HK-2 (cell line): ENCODE results near the gene ARTN.

Source experiments
- DNase-seq: peaks from one replicate; pipeline ENCODE4 v3.0.0-alpha.2; 2018; ENCODE audit not compliant: unreplicated experiment

ARTN gene

GRCh38 chr1:43984855-43985254 lies 51.3 kb downstream of the ARTN start:
- no peak for DNase-seq

GRCh38 chr1:43985984-43986595 lies 52.5 kb downstream of the ARTN start:
- DNase-seq: no peak

- no peak for DNase-seq
Measured at GRCh38 chr1:43986712-43987111, 53.1 kb downstream of the ARTN start.
